Measurements from ENCODE around the gene DIP2C. TPM values are rescaled to one million over a fixed set of nuclear protein-coding genes. Genes with fewer than 3 reads are reported as not detected.

The DIP2C gene
- total RNA-seq, 2 experiments from 2014 or later, result 0.85 to 0.95 TPM

GRCh38 chr10:536935-537334, 152.5 kb downstream of the DIP2C start:
- Mint-ChIP-seq H3K27ac (no peak overlapping the region), H3K4me3 (no peak overlapping the region), H3K9me3 (no peaks in the 10 kb centered on the region), H3K4me1 (ENCODE audit: low read depth) (no peaks in the 10 kb centered on the region), H3K27me3 (peaks cover 24% of the 10 kb centered on the region), H3K36me3 (ENCODE audit: low read depth) (no peaks in the 10 kb centered on the region)
- POLR2A ChIA-PET, result no interaction called here
- CTCF ChIA-PET, result no interaction called here
- no peak for DNase-seq
- ATAC-seq, result no peak
- TF ChIP-seq CTCF (IDR thresholded peaks at IDR 0.05), result no peak
- intact Hi-C loops (cut with micrococcal nuclease), result no loop called here

- no peak for TF ChIP-seq CTCF (IDR thresholded peaks at IDR 0.05)
- POLR2A ChIA-PET, result interaction anchor here (0.8 kb wide), 1 partner anchor 19 kb away, joined by 3 read pairs; no protein-coding TSS in a partner anchor
- H3K27me3 Mint-ChIP-seq, result peaks cover 19% of the 10 kb centered on the region
Measured at GRCh38 chr10:536371-536925, 153.0 kb downstream of the DIP2C start.

GRCh38 chr10:535952-536351, 153.5 kb downstream of the DIP2C start:
- no peak for TF ChIP-seq CTCF (IDR thresholded peaks at IDR 0.05)
- ChIA-PET POLR2A (interaction anchor here (0.8 kb wide), 1 partner anchor 18 kb away, joined by 3 read pairs; no protein-coding TSS in a partner anchor), CTCF (no interaction called here)
- H3K4me3 Mint-ChIP-seq, result no peak overlapping the region
- H3K36me3 Mint-ChIP-seq (ENCODE audit: low read depth), result no peaks in the 10 kb centered on the region
- H3K9me3 Mint-ChIP-seq, result no peaks in the 10 kb centered on the region
- peaks cover 15% of the 10 kb centered on the region for H3K27me3 Mint-ChIP-seq
- H3K27ac Mint-ChIP-seq, result no peak overlapping the region
- DNase-seq, result no peak
- H3K4me1 Mint-ChIP-seq (ENCODE audit: low read depth), result no peaks in the 10 kb centered on the region
- intact Hi-C loops (cut with micrococcal nuclease), result no loop called here
- no peak for ATAC-seq

More at GRCh38 chr10:536371-536925, 153.0 kb downstream of the DIP2C start:
- CTCF ChIA-PET, result no interaction called here
- Mint-ChIP-seq H3K36me3 (ENCODE audit: low read depth) (no peaks in the 10 kb centered on the region), H3K9me3 (no peaks in the 10 kb centered on the region), H3K4me1 (ENCODE audit: low read depth) (no peaks in the 10 kb centered on the region), H3K27ac (no peak overlapping the region), H3K4me3 (no peak overlapping the region)
- DNase-seq (no peak), ATAC-seq (no peak)
- intact Hi-C loops (cut with micrococcal nuclease), result no loop called here

GRCh38 chr10:535051-535450, 154.4 kb downstream of the DIP2C start:
- Mint-ChIP-seq H3K4me3 (no peak overlapping the region), H3K27ac (no peak overlapping the region), H3K36me3 (ENCODE audit: low read depth) (no peaks in the 10 kb centered on the region), H3K9me3 (no peaks in the 10 kb centered on the region), H3K27me3 (peaks cover 13% of the 10 kb centered on the region), H3K4me1 (ENCODE audit: low read depth) (no peaks in the 10 kb centered on the region)
- ATAC-seq (no peak), DNase-seq (no peak)
- intact Hi-C loops (cut with micrococcal nuclease), result no loop called here
- POLR2A ChIA-PET, result no interaction called here
- no peak for TF ChIP-seq CTCF (IDR thresholded peaks at IDR 0.05)
- CTCF ChIA-PET, result no interaction called here

GRCh38 chr10:534047-534566, 155.4 kb downstream of the DIP2C start:
- ATAC-seq (no peak), DNase-seq (no peak)
- H3K9me3 Mint-ChIP-seq, result no peaks in the 10 kb centered on the region
- H3K36me3 Mint-ChIP-seq (ENCODE audit: low read depth), result no peaks in the 10 kb centered on the region
- intact Hi-C loops (cut with micrococcal nuclease), result no loop called here
- ChIA-PET CTCF (no interaction called here), POLR2A (no interaction called here)
- H3K27me3 Mint-ChIP-seq, result peaks cover 9% of the 10 kb centered on the region
- H3K4me1 Mint-ChIP-seq (ENCODE audit: low read depth), result no peaks in the 10 kb centered on the region
- H3K4me3 Mint-ChIP-seq, result no peak overlapping the region
- TF ChIP-seq CTCF (IDR thresholded peaks at IDR 0.05), result no peak
- no peak overlapping the region for H3K27ac Mint-ChIP-seq
